GM12878 (cell line): ENCODE data around the gene B3GNT9. TPM values are rescaled to one million over a fixed set of nuclear protein-coding genes. Genes with fewer than 3 reads are reported as not detected.
A peak's percentile ranks its signal among the peaks of the same experiment; 100 is the strongest.

Experiments
- ATF2 ChIP-seq: IDR thresholded peaks from 2 replicates; pipeline ENCODE4 v1.6.1; 2012; ENCODE audit warnings: low read length, inconsistent platforms
- ATF7 ChIP-seq: fragments of 450-650 bp; IDR thresholded peaks from 2 replicates; pipeline ENCODE4 v1.6.1; 2016; ENCODE audit warnings: low read depth, mild to moderate bottlenecking
- BCL3 ChIP-seq: IDR thresholded peaks from 2 replicates; pipeline ENCODE4 v1.6.1; 2011; ENCODE audit warnings: borderline replicate concordance, low read depth, mild to moderate bottlenecking, moderate library complexity, low read length; ENCODE audit not compliant: insufficient read depth, poor library complexity, severe bottlenecking
- CBX3 ChIP-seq: fragments of 200-600 bp; sonication (generic); IDR thresholded peaks from 2 replicates; pipeline ENCODE4 v1.6.1; 2016; ENCODE audit warnings: low read depth, borderline replicate concordance
- CBX5 ChIP-seq: sonication (generic); IDR thresholded peaks from 2 replicates; pipeline ENCODE4 v1.6.1; 2016; ENCODE audit warnings: low read depth, moderate library complexity, mild to moderate bottlenecking, inconsistent platforms
- CHD1 ChIP-seq: IDR thresholded peaks from 2 replicates; pipeline ENCODE4 v1.6.1; 2012; ENCODE audit warnings: low read depth, low read length, improper control_type of control experiment
- CHD2 ChIP-seq: IDR thresholded peaks from 2 replicates; pipeline ENCODE4 v1.6.1; 2011; ENCODE audit warnings: low read depth, low read length, improper control_type of control experiment, borderline replicate concordance
- CREB1 ChIP-seq: IDR thresholded peaks from 2 replicates; pipeline ENCODE4 v1.6.1; 2012; ENCODE audit warnings: low read depth, mild to moderate bottlenecking, inconsistent platforms
- CTCF ChIP-seq, 3 experiments: IDR thresholded peaks in 2 of 3; conservative IDR thresholded peaks in 1 of 3; 2 replicates each; pipeline ENCODE4 v1.5.1; 2011; ENCODE audit warnings: low read depth in 3 of 3, low read length in 3 of 3, mild to moderate bottlenecking in 3 of 3, control low read depth in 2 of 3, moderate library complexity in 2 of 3, inconsistent platforms in 1 of 3, mixed read lengths in 1 of 3; ENCODE audit not compliant: control insufficient read depth in 2 of 3, insufficient read depth in 1 of 3; ENCODE audit errors: extremely low read depth in 1 of 3
- DPF2 ChIP-seq: fragments of 450-650 bp; IDR thresholded peaks from 2 replicates; pipeline ENCODE4 v1.6.1; 2017; ENCODE audit warnings: mild to moderate bottlenecking
- EP300 ChIP-seq, 2 experiments: fragments of 150-350 bp in 1 of 2; IDR thresholded peaks; 2 replicates each; pipeline ENCODE4 v1.6.1; 2011 to 2012; ENCODE audit warnings: low read depth in 2 of 2, low read length in 2 of 2, borderline replicate concordance in 1 of 2, improper control_type of control experiment in 1 of 2, inconsistent platforms in 1 of 2; ENCODE audit not compliant: control insufficient read depth in 1 of 2
- EZH2 ChIP-seq: IDR thresholded peaks from 2 replicates; pipeline ENCODE4 v1.6.1; 2012; ENCODE audit warnings: low read depth, mild to moderate bottlenecking, control low read depth, inconsistent platforms, low read length, borderline replicate concordance; ENCODE audit not compliant: control insufficient read depth
- HCFC1 ChIP-seq: fragments of 150-350 bp; IDR thresholded peaks from 2 replicates; pipeline ENCODE4 v1.6.1; 2014; ENCODE audit warnings: low read length
- KAT2A ChIP-seq: conservative IDR thresholded peaks from 2 replicates; pipeline ENCODE4 v1.6.1; 2011; ENCODE audit warnings: low read depth, low read length; ENCODE audit not compliant: control insufficient read depth
- NFXL1 ChIP-seq: fragments of 450-650 bp; IDR thresholded peaks from 2 replicates; pipeline ENCODE4 v1.6.1; 2017; ENCODE audit warnings: antibody characterized with exemption, mild to moderate bottlenecking, borderline replicate concordance
- NR2C2 ChIP-seq: IDR thresholded peaks from 2 replicates; pipeline ENCODE4 v1.6.1; 2011; ENCODE audit warnings: borderline replicate concordance, low read depth; ENCODE audit not compliant: control insufficient read depth, insufficient read length
- POLR2A ChIP-seq: IDR thresholded peaks from 2 replicates; pipeline ENCODE4 v1.6.1; 2011; ENCODE audit warnings: low read depth, mild to moderate bottlenecking, low read length
- POLR2AphosphoS2 ChIP-seq: IDR thresholded peaks from 2 replicates; pipeline ENCODE4 v1.6.1; 2011; ENCODE audit warnings: low read depth, mild to moderate bottlenecking, low read length, improper control_type of control experiment, moderate library complexity
- POLR2AphosphoS5 ChIP-seq: IDR thresholded peaks from 2 replicates; pipeline ENCODE4 v1.6.1; 2011; ENCODE audit warnings: mild to moderate bottlenecking, low read length, inconsistent platforms
- POU2F2 ChIP-seq: IDR thresholded peaks from 3 replicates; pipeline ENCODE4 v1.6.1; 2011; ENCODE audit warnings: low read depth, mild to moderate bottlenecking, low read length, borderline replicate concordance
- RAD21 ChIP-seq: IDR thresholded peaks from 2 replicates; pipeline ENCODE4 v1.6.1; 2011; ENCODE audit warnings: mild to moderate bottlenecking, low read depth, low read length, moderate library complexity; ENCODE audit not compliant: insufficient read depth
- SIN3A ChIP-seq: IDR thresholded peaks from 2 replicates; pipeline ENCODE4 v1.6.1; 2012; ENCODE audit warnings: low read depth, low read length, improper control_type of control experiment
- SMC3 ChIP-seq: IDR thresholded peaks from 2 replicates; pipeline ENCODE4 v1.6.1; 2011; ENCODE audit warnings: low read length, improper control_type of control experiment, borderline replicate concordance
- ZNF217 ChIP-seq: fragments of 450-650 bp; IDR thresholded peaks from 2 replicates; pipeline ENCODE4 v1.6.1; 2017; ENCODE audit warnings: antibody characterized with exemption, mild to moderate bottlenecking
- ZNF24 ChIP-seq: fragments of 450-650 bp; IDR thresholded peaks from 2 replicates; pipeline ENCODE4 v1.6.1; 2017; ENCODE audit warnings: antibody characterized with exemption, mild to moderate bottlenecking
- ZNF622 ChIP-seq: fragments of 450-650 bp; IDR thresholded peaks from 2 replicates; pipeline ENCODE4 v1.6.1; 2017; ENCODE audit warnings: mild to moderate bottlenecking, inconsistent platforms
- ZSCAN29 ChIP-seq: fragments of 450-650 bp; IDR thresholded peaks from 2 replicates; pipeline ENCODE4 v1.6.1; 2017; ENCODE audit warnings: mild to moderate bottlenecking, moderate library complexity
- polyA plus RNA-seq, 11 experiments: library from polyadenylated mRNA; depleted of rRNA in 4 of 11; unstranded in 6 of 11; stranded (reverse) in 5 of 11; fragments of >200 nt; fragmentation: Nextera tagmentation in 4 of 11; fragmentation: Illumina TruSeq in 1 of 11; extraction: Ambion mirVana in 4 of 11; extraction: Trizol in 1 of 11; gene quantifications; 1 replicate in 1 of 11; 2 replicates in 10 of 11; pipeline versions ENCODE4 v1.2.1 to v1.2.3, GENCODE V29; 2011 to 2016; ENCODE audit warnings: inconsistent platforms in 2 of 11, missing spikeins in 2 of 11, low read depth in 1 of 11
- total RNA-seq, 4 experiments: library from RNA; depleted of rRNA in 3 of 4; stranded (reverse); fragments of >200 nt in 3 of 4; fragmentation: Illumina TruSeq in 1 of 4; extraction: Trizol in 1 of 4; gene quantifications; 2 replicates each; pipeline versions ENCODE4 v1.2.1 to v1.2.3, GENCODE V29; 2013 to 2021
- TF ChIP-seq, protein P1 (sequence below): IDR thresholded peaks from 2 replicates; pipeline ENCODE4 v1.6.1; 2012; ENCODE audit warnings: low read depth, low read length, improper control_type of control experiment

B3GNT9 gene
- total and polyA plus RNA-seq, 10 of the 15 experiments (the other 5 are each of a cell fraction or from before 2014, with no cell fraction given): 0.08 to 5.0 (median 1.9) TPM

- TF ChIP-seq ATF2 (no peak), BCL3 (no peak), ATF7 (no peak), HCFC1 (no peak), ZNF622 (no peak), RAD21 (peak; percentile 32; the same call in 1 of the 2 replicates), NR2C2 (no peak), ZNF24 (no peak), POLR2AphosphoS5 (no peak), KAT2A (no peak), ZSCAN29 (no peak), CTCF (IDR thresholded peaks at IDR 0.05 in 2 of 3, conservative IDR thresholded peaks at IDR 0.05 in 1 of 3; ENCODE audit: control insufficient read depth in 2 of 3, extremely low read depth in 1 of 3, insufficient read depth in 1 of 3, low read depth in 3 of 3, low read length in 3 of 3) (peak; percentile 55 to 72 (median 59)), CHD2 (no peak), SIN3A (no peak), POLR2A (no peak), CREB1 (no peak), SMC3 (peak; percentile 20; the same call in 1 of the 2 replicates), DPF2 (no peak), EZH2 (no peak), POU2F2 (no peak), CHD1 (no peak), NFXL1 (no peak), CBX3 (no peak), ZNF217 (no peak), CBX5 (no peak), EP300 (IDR thresholded peaks at IDR 0.05; ENCODE audit: borderline replicate concordance in 1 of 2, control insufficient read depth in 1 of 2, low read depth in 2 of 2, low read length in 2 of 2) (no peak), POLR2AphosphoS2 (no peak)
- TF ChIP-seq, protein P1, sequence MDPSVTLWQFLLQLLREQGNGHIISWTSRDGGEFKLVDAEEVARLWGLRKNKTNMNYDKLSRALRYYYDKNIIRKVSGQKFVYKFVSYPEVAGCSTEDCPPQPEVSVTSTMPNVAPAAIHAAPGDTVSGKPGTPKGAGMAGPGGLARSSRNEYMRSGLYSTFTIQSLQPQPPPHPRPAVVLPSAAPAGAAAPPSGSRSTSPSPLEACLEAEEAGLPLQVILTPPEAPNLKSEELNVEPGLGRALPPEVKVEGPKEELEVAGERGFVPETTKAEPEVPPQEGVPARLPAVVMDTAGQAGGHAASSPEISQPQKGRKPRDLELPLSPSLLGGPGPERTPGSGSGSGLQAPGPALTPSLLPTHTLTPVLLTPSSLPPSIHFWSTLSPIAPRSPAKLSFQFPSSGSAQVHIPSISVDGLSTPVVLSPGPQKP: no peak
These were observed 18.9 kb upstream of the B3GNT9 start (continued) for GRCh38 chr16:67169642-67170167.
